GM12878 (cell line): ENCODE data around the gene SVIL. TPM values are rescaled to one million over a fixed set of nuclear protein-coding genes. Genes with fewer than 3 reads are reported as not detected.

Experiments used
- NR2C2 ChIP-seq: IDR thresholded peaks from 2 replicates; pipeline ENCODE4 v1.6.1; 2011; ENCODE audit warnings: borderline replicate concordance, low read depth; ENCODE audit not compliant: control insufficient read depth, insufficient read length
- POU2F2 ChIP-seq: IDR thresholded peaks from 3 replicates; pipeline ENCODE4 v1.6.1; 2011; ENCODE audit warnings: low read depth, mild to moderate bottlenecking, low read length, borderline replicate concordance
- RCOR1 ChIP-seq: conservative IDR thresholded peaks from 2 replicates; pipeline ENCODE4 v1.6.1; 2012; ENCODE audit warnings: low read depth, low read length, improper control_type of control experiment
- TARDBP ChIP-seq: IDR thresholded peaks from 2 replicates; pipeline ENCODE4 v1.6.1; 2016; ENCODE audit warnings: borderline replicate concordance
- ZNF24 ChIP-seq: fragments of 450-650 bp; IDR thresholded peaks from 2 replicates; pipeline ENCODE4 v1.6.1; 2017; ENCODE audit warnings: antibody characterized with exemption, mild to moderate bottlenecking
- polyA plus RNA-seq, 11 experiments: library from polyadenylated mRNA; depleted of rRNA in 4 of 11; unstranded in 6 of 11; stranded (reverse) in 5 of 11; fragments of >200 nt; fragmentation: Nextera tagmentation in 4 of 11; fragmentation: Illumina TruSeq in 1 of 11; extraction: Ambion mirVana in 4 of 11; extraction: Trizol in 1 of 11; gene quantifications; 1 replicate in 1 of 11; 2 replicates in 10 of 11; pipeline versions ENCODE4 v1.2.1 to v1.2.3, GENCODE V29; 2011 to 2016; ENCODE audit warnings: inconsistent platforms in 2 of 11, missing spikeins in 2 of 11, low read depth in 1 of 11
- total RNA-seq, 4 experiments: library from RNA; depleted of rRNA in 3 of 4; stranded (reverse); fragments of >200 nt in 3 of 4; fragmentation: Illumina TruSeq in 1 of 4; extraction: Trizol in 1 of 4; gene quantifications; 2 replicates each; pipeline versions ENCODE4 v1.2.1 to v1.2.3, GENCODE V29; 2013 to 2021
- TF ChIP-seq, protein P1 (sequence below): fragments of 150-350 bp; IDR thresholded peaks from 2 replicates; pipeline ENCODE4 v1.6.1; 2016; ENCODE audit warnings: low read depth, low read length
- TF ChIP-seq, protein P2 (sequence below): fragments of 450-650 bp; formaldehyde crosslinking; IDR thresholded peaks from 2 replicates; pipeline ENCODE4 v1.5.0; 2022; ENCODE audit warnings: mild to moderate bottlenecking, missing genetic modification characterization

Gene SVIL
- total and polyA plus RNA-seq, 10 of the 15 experiments (the other 5 are each of a cell fraction or from before 2014, with no cell fraction given), result 0.22 to 1.9 (median 0.87) TPM

DNA sequence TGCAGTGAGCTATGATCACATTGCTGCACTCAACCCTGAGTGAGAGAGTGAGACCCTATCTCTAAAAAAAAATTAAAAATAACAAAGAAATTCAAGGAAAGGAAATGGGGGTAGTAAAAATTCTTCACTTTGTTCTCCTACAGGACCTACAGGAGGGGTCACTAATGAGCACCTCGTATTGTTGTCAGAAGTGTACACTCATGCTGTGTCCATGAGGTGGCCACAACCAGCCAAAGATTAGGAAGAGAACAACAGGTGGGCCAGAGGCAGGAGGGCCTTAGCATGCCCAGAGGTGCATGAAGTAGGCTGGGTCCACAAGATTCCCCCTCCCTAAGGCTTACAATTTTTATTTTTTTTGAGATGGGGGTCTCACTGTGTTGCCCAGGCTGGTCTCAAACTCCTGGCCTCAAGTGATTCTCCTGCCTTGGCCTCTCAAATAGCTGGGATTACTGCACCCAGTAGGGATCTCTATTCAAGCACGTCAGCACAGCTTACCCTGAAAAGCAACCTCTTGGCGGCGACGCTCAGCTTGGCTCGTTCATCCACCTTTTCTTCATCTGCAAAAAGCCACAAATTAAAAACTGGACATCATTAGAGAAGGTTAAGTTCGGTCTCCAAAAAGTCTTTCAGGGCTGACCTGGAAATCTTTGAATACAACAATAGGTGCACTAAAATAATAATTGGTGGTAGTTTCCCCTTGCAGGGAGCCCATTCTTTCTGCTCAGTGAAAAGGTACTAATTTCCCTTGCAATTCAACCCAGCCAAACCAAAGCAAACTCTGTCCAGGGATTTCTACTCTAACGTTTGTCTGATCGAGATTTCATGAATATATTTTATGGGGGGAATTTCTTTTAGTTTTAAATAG is 104.4 kb downstream of the SVIL start (continued):
- TF ChIP-seq, protein P1, sequence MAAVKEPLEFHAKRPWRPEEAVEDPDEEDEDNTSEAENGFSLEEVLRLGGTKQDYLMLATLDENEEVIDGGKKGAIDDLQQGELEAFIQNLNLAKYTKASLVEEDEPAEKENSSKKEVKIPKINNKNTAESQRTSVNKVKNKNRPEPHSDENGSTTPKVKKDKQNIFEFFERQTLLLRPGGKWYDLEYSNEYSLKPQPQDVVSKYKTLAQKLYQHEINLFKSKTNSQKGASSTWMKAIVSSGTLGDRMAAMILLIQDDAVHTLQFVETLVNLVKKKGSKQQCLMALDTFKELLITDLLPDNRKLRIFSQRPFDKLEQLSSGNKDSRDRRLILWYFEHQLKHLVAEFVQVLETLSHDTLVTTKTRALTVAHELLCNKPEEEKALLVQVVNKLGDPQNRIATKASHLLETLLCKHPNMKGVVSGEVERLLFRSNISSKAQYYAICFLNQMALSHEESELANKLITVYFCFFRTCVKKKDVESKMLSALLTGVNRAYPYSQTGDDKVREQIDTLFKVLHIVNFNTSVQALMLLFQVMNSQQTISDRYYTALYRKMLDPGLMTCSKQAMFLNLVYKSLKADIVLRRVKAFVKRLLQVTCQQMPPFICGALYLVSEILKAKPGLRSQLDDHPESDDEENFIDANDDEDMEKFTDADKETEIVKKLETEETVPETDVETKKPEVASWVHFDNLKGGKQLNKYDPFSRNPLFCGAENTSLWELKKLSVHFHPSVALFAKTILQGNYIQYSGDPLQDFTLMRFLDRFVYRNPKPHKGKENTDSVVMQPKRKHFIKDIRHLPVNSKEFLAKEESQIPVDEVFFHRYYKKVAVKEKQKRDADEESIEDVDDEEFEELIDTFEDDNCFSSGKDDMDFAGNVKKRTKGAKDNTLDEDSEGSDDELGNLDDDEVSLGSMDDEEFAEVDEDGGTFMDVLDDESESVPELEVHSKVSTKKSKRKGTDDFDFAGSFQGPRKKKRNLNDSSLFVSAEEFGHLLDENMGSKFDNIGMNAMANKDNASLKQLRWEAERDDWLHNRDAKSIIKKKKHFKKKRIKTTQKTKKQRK, result no peak
- TF ChIP-seq RCOR1 (no peak), NR2C2 (no peak), ZNF24 (no peak), TARDBP (no peak), POU2F2 (no peak)
- TF ChIP-seq, protein P2, sequence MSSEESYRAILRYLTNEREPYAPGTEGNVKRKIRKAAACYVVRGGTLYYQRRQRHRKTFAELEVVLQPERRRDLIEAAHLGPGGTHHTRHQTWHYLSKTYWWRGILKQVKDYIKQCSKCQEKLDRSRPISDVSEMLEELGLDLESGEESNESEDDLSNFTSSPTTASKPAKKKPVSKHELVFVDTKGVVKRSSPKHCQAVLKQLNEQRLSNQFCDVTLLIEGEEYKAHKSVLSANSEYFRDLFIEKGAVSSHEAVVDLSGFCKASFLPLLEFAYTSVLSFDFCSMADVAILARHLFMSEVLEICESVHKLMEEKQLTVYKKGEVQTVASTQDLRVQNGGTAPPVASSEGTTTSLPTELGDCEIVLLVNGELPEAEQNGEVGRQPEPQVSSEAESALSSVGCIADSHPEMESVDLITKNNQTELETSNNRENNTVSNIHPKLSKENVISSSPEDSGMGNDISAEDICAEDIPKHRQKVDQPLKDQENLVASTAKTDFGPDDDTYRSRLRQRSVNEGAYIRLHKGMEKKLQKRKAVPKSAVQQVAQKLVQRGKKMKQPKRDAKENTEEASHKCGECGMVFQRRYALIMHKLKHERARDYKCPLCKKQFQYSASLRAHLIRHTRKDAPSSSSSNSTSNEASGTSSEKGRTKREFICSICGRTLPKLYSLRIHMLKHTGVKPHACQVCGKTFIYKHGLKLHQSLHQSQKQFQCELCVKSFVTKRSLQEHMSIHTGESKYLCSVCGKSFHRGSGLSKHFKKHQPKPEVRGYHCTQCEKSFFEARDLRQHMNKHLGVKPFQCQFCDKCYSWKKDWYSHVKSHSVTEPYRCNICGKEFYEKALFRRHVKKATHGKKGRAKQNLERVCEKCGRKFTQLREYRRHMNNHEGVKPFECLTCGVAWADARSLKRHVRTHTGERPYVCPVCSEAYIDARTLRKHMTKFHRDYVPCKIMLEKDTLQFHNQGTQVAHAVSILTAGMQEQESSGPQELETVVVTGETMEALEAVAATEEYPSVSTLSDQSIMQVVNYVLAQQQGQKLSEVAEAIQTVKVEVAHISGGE (CRISPR knock-in tag), result no peak
